Hepatocyte (in vitro differentiated cells): ENCODE measurements around the gene OAS3. TPM values are rescaled to one million over a fixed set of nuclear protein-coding genes. Genes with fewer than 3 reads are reported as not detected.

Experiments
- DNase-seq: peaks from one replicate; pipeline ENCODE4 v3.0.0-alpha.2; 2016; ENCODE audit warnings: low spot score
- H2AFZ ChIP-seq: fragments of 200-600 bp; sonication (generic); 2 replicates; pipeline ENCODE4 v1.6.0; 2016; ENCODE audit warnings: antibody characterized with exemption, mild to moderate bottlenecking
- H3K27ac ChIP-seq: fragments of 200-600 bp; sonication (generic); 2 replicates; pipeline ENCODE4 v1.5.1; 2016; ENCODE audit warnings: mild to moderate bottlenecking
- H3K27me3 ChIP-seq: fragments of 200-600 bp; sonication (generic); 2 replicates; pipeline ENCODE4 v1.6.1; 2016
- H3K36me3 ChIP-seq: fragments of 200-600 bp; sonication (generic); replicated peaks from 2 replicates; pipeline ENCODE4 v1.5.1; 2016; ENCODE audit warnings: low read depth; ENCODE audit not compliant: insufficient read depth
- H3K4me1 ChIP-seq: fragments of 200-600 bp; sonication (generic); 2 replicates; pipeline ENCODE4 v1.5.1; 2016; ENCODE audit warnings: mild to moderate bottlenecking, moderate library complexity; ENCODE audit not compliant: insufficient read depth
- H3K4me2 ChIP-seq: fragments of 200-600 bp; sonication (generic); 2 replicates; pipeline ENCODE4 v1.6.0; 2016
- H3K4me3 ChIP-seq: fragments of 200-600 bp; sonication (generic); 2 replicates; pipeline ENCODE4 v1.5.1; 2016; ENCODE audit warnings: mild to moderate bottlenecking
- H3K79me2 ChIP-seq: fragments of 200-600 bp; sonication (generic); 2 replicates; pipeline ENCODE4 v1.6.0; 2017; ENCODE audit warnings: mild to moderate bottlenecking
- H3K9me2 ChIP-seq: fragments of 200-600 bp; sonication (generic); replicated peaks from 2 replicates; pipeline ENCODE4 v1.6.0; 2017; ENCODE audit warnings: mild to moderate bottlenecking; ENCODE audit not compliant: insufficient read depth
- H3K9me3 ChIP-seq: fragments of 200-600 bp; sonication (generic); 2 replicates; pipeline ENCODE4 v1.5.1; 2016; ENCODE audit warnings: low read depth, mild to moderate bottlenecking
- H4K20me1 ChIP-seq: fragments of 200-600 bp; sonication (generic); 2 replicates; pipeline ENCODE4 v1.6.0; 2016; ENCODE audit warnings: mild to moderate bottlenecking; ENCODE audit not compliant: insufficient read depth, poor library complexity, severe bottlenecking
- EZH2 ChIP-seq: fragments of 200-600 bp; sonication (generic); IDR thresholded peaks from 2 replicates; pipeline ENCODE4 v1.6.1; 2016; ENCODE audit warnings: antibody characterized with exemption, mild to moderate bottlenecking, borderline replicate concordance
- EZH2phosphoT487 ChIP-seq: fragments of 200-600 bp; sonication (generic); IDR thresholded peaks from one replicate; pipeline ENCODE4 v1.6.1; 2018; ENCODE audit warnings: antibody characterized with exemption, mild to moderate bottlenecking, low read depth, moderate library complexity; ENCODE audit not compliant: unreplicated experiment, severe bottlenecking
- WGBS: methylation state at CpG from one replicate; pipeline ENCODE4 v1.1.6; 2016; ENCODE audit warnings: low lambda C conversion rate; ENCODE audit errors: missing lambda C conversion rate; 5-methylcytosine and 5-hydroxymethylcytosine counted together
- polyA plus RNA-seq: library from polyadenylated mRNA; unstranded; fragments of >200 nt; fragmentation: Nextera tagmentation; extraction: Ambion mirVana; gene quantifications from 2 replicates; pipeline ENCODE4 v1.2.1, GENCODE V29; 2016
- total RNA-seq: library from RNA; depleted of rRNA; stranded (reverse); fragments of >200 nt; gene quantifications from 2 replicates; pipeline ENCODE4 v1.2.3, GENCODE V29; 2014
- TF ChIP-seq, protein P1 (sequence below): fragments of 200-600 bp; sonication (generic); IDR thresholded peaks from 2 replicates; pipeline ENCODE4 v1.5.1; 2016; ENCODE audit warnings: antibody characterized with exemption, mild to moderate bottlenecking; ENCODE audit not compliant: poor library complexity

OAS3 gene
- total and polyA plus RNA-seq, 2 experiments from 2014 or later, result 6.6 to 15.0 TPM

DNA sequence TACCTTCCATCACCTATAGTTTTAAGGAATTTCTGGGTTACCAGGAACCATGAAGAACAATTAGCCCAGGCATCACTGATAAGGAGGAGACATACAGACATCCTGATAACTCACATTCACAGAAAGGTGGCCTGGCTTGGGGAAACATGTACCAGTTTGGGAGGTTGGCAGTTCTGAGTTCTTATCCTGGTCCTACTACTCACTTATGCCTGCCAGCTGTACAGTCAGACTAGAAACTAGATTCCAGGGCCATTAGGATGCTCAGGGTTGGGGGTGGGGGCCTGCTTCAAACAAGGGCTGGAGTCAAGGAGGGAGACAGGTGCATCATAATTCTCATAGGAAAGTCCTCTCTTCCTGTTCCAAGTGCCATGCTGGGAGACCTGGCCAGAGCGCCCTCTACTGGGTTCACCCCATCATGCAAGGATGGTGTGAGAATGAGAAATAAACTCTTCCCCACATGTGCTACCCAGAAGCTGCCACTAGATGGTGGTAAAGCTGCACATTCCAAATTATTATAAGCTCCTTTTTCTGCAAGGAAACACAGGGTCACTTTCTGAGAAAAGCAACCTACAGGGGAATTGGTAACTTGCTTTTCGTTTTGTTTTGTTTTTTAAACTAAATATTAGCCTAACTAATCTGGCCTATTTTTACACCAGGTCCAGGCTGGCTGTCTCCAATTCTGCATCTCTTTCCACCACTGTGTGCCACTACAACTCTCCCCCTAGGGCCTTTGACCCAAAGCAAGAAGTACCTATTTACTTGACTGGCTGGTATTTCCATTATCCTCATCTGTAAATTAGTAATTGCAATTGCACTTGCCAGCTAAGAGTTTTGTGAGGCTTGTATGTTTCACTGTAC, 54.5 kb downstream of the OAS3 start:
- Histone ChIP-seq H2AFZ (no peak overlapping the region), H3K9me2 (no peaks in the 10 kb centered on the region), H3K36me3 (no peaks in the 10 kb centered on the region), H4K20me1 (no peaks in the 10 kb centered on the region), H3K27ac (no peak overlapping the region), H3K27me3 (peaks cover 3% of the 10 kb centered on the region), H3K4me1 (no peaks in the 10 kb centered on the region), H3K9me3 (no peaks in the 10 kb centered on the region), H3K79me2 (no peaks in the 10 kb centered on the region), H3K4me3 (no peak overlapping the region), H3K4me2 (no peak overlapping the region)
- TF ChIP-seq EZH2 (no peak), EZH2phosphoT487 (no peak)
- TF ChIP-seq, protein P1, sequence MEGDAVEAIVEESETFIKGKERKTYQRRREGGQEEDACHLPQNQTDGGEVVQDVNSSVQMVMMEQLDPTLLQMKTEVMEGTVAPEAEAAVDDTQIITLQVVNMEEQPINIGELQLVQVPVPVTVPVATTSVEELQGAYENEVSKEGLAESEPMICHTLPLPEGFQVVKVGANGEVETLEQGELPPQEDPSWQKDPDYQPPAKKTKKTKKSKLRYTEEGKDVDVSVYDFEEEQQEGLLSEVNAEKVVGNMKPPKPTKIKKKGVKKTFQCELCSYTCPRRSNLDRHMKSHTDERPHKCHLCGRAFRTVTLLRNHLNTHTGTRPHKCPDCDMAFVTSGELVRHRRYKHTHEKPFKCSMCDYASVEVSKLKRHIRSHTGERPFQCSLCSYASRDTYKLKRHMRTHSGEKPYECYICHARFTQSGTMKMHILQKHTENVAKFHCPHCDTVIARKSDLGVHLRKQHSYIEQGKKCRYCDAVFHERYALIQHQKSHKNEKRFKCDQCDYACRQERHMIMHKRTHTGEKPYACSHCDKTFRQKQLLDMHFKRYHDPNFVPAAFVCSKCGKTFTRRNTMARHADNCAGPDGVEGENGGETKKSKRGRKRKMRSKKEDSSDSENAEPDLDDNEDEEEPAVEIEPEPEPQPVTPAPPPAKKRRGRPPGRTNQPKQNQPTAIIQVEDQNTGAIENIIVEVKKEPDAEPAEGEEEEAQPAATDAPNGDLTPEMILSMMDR, result peak; percentile 77
- WGBS, result 5% methylated on average over 2 of the region's 2 CpGs
- DNase-seq, result peak; percentile 59

DNA sequence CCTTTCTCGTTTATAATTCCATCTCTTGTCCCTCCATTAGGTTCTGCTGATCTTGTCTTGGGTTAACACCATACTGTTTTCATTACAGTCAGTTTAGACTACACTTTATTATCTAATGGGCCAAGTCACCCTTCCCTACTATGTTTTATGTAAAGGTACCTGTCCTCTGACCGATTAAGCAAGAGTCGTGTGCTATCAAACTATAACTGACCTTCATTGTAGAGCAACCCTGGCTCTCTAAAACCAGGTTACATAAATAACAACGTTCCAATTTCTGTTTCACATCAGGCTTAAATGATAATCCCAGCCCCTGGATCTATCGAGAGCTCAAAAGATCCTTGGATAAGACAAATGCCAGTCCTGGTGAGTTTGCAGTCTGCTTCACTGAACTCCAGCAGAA, 56.7 kb downstream of the OAS3 start:
- WGBS, result 79% methylated on average over 5 of the region's 5 CpGs

DNA sequence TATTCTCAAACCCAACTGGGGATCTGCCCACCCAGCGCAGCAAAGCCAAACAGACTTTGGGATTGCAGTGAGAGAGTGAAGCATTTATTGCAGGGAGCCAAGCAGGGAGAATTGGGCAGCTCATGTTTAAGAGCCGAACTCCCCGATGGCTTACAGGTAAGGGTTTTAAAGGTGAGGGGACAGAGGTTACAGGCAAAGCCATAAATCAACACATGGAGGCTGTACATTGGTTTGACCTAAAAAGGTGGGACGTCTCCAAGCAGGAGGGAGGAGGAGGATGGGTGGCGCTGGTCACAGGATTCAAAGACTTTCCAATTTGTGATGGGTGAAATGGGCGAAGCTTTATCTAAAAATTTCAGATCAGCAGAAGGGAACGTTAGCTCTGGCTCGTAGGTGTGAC, 58.2 kb downstream of the OAS3 start:
- H3K79me2 ChIP-seq, result no peaks in the 10 kb centered on the region
- no peaks in the 10 kb centered on the region for H3K27me3 ChIP-seq
- no peak overlapping the region for H3K4me2 ChIP-seq
- no peaks in the 10 kb centered on the region for H3K36me3 ChIP-seq
- no peak for DNase-seq
- H3K4me3 ChIP-seq, result no peak overlapping the region
- H3K9me3 ChIP-seq, result no peaks in the 10 kb centered on the region
- H3K9me2 ChIP-seq, result no peaks in the 10 kb centered on the region
- H3K4me1 ChIP-seq, result no peaks in the 10 kb centered on the region
- H3K27ac ChIP-seq, result no peak overlapping the region
- 79% methylated on average over 8 of the region's 8 CpGs for WGBS
- H2AFZ ChIP-seq, result no peak overlapping the region
- H4K20me1 ChIP-seq, result no peaks in the 10 kb centered on the region
- no peak for TF ChIP-seq EZH2
- TF ChIP-seq, protein P1, result no peak
- TF ChIP-seq EZH2phosphoT487, result no peak

More for the DNA sequence above, 56.7 kb downstream of the OAS3 start:
- Histone ChIP-seq H3K27me3 (no peaks in the 10 kb centered on the region), H3K27ac (no peak overlapping the region), H3K9me2 (no peaks in the 10 kb centered on the region), H3K4me1 (no peaks in the 10 kb centered on the region), H3K4me2 (no peak overlapping the region), H4K20me1 (no peaks in the 10 kb centered on the region), H3K79me2 (no peaks in the 10 kb centered on the region), H3K4me3 (no peak overlapping the region), H3K36me3 (no peaks in the 10 kb centered on the region), H2AFZ (no peak overlapping the region), H3K9me3 (no peaks in the 10 kb centered on the region)
- TF ChIP-seq EZH2, result no peak
- no peak for TF ChIP-seq EZH2phosphoT487
- TF ChIP-seq, protein P1, result no peak
- no peak for DNase-seq
